Measurements from ENCODE around the gene PACSIN2. TPM values are rescaled to one million over a fixed set of nuclear protein-coding genes. Genes with fewer than 3 reads are reported as not detected.

Gene PACSIN2
- total RNA-seq, 2 donors from 2014 or later = 78.0 to 87.1 TPM

GRCh38 chr22:43005106-43005505 lies 9.8 kb downstream of the PACSIN2 start:
- DNase-seq (ENCODE audit: low spot score) = no peak
- Histone ChIP-seq H3K36me3 (no peaks in the 10 kb centered on the region), H3K9me3 (no peaks in the 10 kb centered on the region), H3K4me1 (replicated peaks) (peaks cover 16% of the 10 kb centered on the region), H3K27me3 (replicated peaks; ENCODE audit: insufficient read depth) (no peaks in the 10 kb centered on the region), H3K4me3 (no peak overlapping the region), H3K27ac (no peak overlapping the region)
- intact Hi-C loops (cut with DNase I) = no loop called here
- 77% methylated on average over 2 of the region's 2 CpGs for WGBS
- no peak for TF ChIP-seq POLR2A (IDR thresholded peaks at IDR 0.05)
- no peak for TF ChIP-seq CTCF (IDR thresholded peaks at IDR 0.05)
- TF ChIP-seq POLR2AphosphoS5 (IDR thresholded peaks at IDR 0.05) = no peak

DNA sequence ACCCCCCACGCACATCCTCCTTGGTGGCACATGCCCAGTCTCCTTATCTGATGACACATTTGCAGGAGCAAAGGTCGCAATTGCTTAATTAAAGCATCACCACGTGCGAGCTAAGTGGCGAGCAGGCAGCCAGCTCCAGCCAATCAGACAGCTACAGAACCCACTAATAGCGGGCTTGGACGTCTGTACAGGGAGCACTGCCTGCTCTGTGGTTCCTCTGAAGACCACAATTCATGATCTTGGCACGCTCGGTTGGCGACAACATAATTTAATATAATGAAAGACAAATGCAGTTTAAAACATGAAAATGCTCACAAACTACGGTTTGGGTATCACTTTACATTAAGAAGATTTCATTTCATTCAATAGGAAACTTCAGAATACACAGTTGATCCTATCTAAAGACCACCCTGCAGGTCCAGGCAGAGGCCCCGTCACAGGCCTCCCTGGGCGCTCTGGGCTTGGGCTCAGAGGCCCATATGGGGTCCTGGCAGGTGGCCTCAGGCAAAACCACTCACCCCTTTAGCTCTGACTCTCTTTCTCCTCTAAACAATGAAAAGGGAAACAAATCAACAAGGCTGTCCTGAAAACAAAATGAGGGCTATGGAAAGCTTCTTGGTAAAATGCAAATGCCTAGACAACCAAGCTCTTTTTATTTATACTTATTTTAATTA lies 10.4 kb downstream of the PACSIN2 start:
- DNase-seq (ENCODE audit: low spot score) = no peak
- no peak overlapping the region for H3K27ac ChIP-seq
- intact Hi-C loops (cut with DNase I) = no loop called here
- H3K9me3 ChIP-seq = no peaks in the 10 kb centered on the region
- H3K4me3 ChIP-seq = no peak overlapping the region
- H3K36me3 ChIP-seq = no peaks in the 10 kb centered on the region
- no peak for TF ChIP-seq POLR2A (IDR thresholded peaks at IDR 0.05)
- TF ChIP-seq POLR2AphosphoS5 (IDR thresholded peaks at IDR 0.05) = no peak
- no peak for TF ChIP-seq CTCF (IDR thresholded peaks at IDR 0.05)
- WGBS = 54% methylated on average over 13 of the region's 13 CpGs
- no peaks in the 10 kb centered on the region for H3K27me3 ChIP-seq (replicated peaks; ENCODE audit: insufficient read depth)
- peaks cover 16% of the 10 kb centered on the region for H3K4me1 ChIP-seq (replicated peaks)

- 66% methylated on average over 5 of the region's 5 CpGs for WGBS
- H3K27me3 ChIP-seq (replicated peaks; ENCODE audit: insufficient read depth) = no peaks in the 10 kb centered on the region
- H3K4me1 ChIP-seq (replicated peaks) = peaks cover 14% of the 10 kb centered on the region
- no peaks in the 10 kb centered on the region for H3K9me3 ChIP-seq
- H3K4me3 ChIP-seq = no peak overlapping the region
- no peak for DNase-seq (ENCODE audit: low spot score)
- no peaks in the 10 kb centered on the region for H3K36me3 ChIP-seq
- intact Hi-C loops (cut with DNase I) = no loop called here
- peak overlapping the region; percentile 71 to 78 for H3K27ac ChIP-seq
- TF ChIP-seq POLR2AphosphoS5 (IDR thresholded peaks at IDR 0.05) = no peak
- TF ChIP-seq POLR2A (IDR thresholded peaks at IDR 0.05) = no peak
- TF ChIP-seq CTCF (IDR thresholded peaks at IDR 0.05) = no peak
Observed at GRCh38 chr22:43002202-43002586, 12.8 kb downstream of the PACSIN2 start.

DNA sequence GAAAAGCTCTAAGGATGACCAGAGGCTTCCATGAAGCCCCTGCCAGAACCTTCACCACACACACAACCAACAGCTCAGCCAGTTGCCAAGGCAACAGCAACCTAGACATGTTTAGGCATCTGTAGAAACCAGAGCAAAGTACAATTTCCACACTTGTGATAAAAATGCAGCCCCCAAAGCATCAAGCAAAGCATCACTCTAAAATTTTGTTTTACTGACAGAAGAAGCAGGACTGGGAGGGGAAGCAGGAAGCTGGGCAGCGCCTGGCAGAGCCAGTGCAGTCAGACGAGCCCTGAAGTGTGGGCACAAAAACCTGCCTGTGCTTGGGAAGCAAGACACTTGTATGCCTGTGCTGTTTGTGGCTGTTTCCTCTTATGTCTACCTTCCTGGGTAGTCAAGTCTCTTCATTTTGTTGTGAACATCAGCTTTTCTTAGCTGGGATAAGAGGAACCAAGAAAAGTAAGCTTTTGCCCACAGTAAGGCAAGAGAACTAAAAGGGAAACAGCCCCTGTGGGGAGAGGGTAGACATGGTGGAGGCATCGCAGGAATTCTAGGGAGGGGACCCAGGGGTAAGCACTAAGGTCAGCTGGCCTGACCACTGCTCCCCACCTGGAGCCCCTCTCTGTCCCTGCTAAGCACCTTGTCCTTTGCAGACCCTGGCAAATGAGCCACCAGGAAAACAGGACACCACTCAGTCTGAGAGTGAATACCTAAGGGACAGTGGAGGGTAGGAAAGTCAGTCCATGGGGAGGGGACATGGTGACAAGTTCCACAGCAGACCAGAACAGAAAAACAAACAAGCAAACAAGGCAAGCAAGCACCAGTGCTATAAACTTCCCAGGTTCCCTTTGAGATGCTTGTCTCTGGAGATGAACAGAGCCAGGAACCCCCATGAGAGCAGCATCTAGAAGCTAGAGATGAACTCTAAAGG lies 13.4 kb downstream of the PACSIN2 start:
- TF ChIP-seq POLR2AphosphoS5 (IDR thresholded peaks at IDR 0.05) = no peak
- TF ChIP-seq CTCF (IDR thresholded peaks at IDR 0.05) = no peak
- TF ChIP-seq POLR2A (IDR thresholded peaks at IDR 0.05) = no peak
- Histone ChIP-seq H3K27ac (peak overlapping the region; percentile 71 to 78), H3K4me1 (replicated peaks) (peaks cover 21% of the 10 kb centered on the region), H3K9me3 (no peaks in the 10 kb centered on the region), H3K27me3 (replicated peaks; ENCODE audit: insufficient read depth) (no peaks in the 10 kb centered on the region), H3K36me3 (no peaks in the 10 kb centered on the region), H3K4me3 (no peak overlapping the region)
- no peak for DNase-seq (ENCODE audit: low spot score)
- 36% methylated on average over 3 of the region's 3 CpGs for WGBS
- intact Hi-C loops (cut with DNase I) = no loop called here
